Colonic mucosa (tissue), 4 donors: ENCODE results near the gene AXIN2. TPM values are rescaled to one million over a fixed set of nuclear protein-coding genes. Genes with fewer than 3 reads are reported as not detected.

ENCODE experiments used
- DNase-seq: peaks from one replicate; pipeline ENCODE4 v3.0.0-alpha.2; 2020
- H3K27ac ChIP-seq: fragments of 200-600 bp; one replicate; pipeline ENCODE4 v1.8.0; 2021
- H3K27me3 ChIP-seq: fragments of 200-600 bp; one replicate; pipeline ENCODE4 v1.8.0; 2021
- H3K36me3 ChIP-seq: fragments of 200-600 bp; one replicate; pipeline ENCODE4 v1.8.0; 2021
- H3K4me1 ChIP-seq: fragments of 200-600 bp; one replicate; pipeline ENCODE4 v1.8.0; 2021; ENCODE audit warnings: mild to moderate bottlenecking
- H3K4me3 ChIP-seq: fragments of 200-600 bp; one replicate; pipeline ENCODE4 v1.8.0; 2021
- H3K9ac ChIP-seq, 2 donors: one replicate each; pipeline ENCODE4 v1.7.0; 2013; ENCODE audit warnings: control low read depth in 2 of 2, low read depth in 2 of 2, low read length in 2 of 2
- H3K9me3 ChIP-seq: fragments of 200-600 bp; one replicate; pipeline ENCODE4 v1.8.0; 2021
- intact Hi-C: fragments of 100-400 bp; cut with DNase I; formaldehyde crosslinking; loops from one replicate; pipeline ENCODE4 v1.14.1; 2022
- total RNA-seq, 2 donors: library from RNA; stranded (reverse); fragmentation: NEBNext Ultra II Directional in 1 of 2; extraction: Animal tissue kit (Norgen Biotek cat#: 25700) in 1 of 2; gene quantifications; one replicate each; pipeline ENCODE4 v1.2.1, GENCODE V29; 2021
- TF ChIP-seq, protein P1 (sequence below): fragments of 200-600 bp; IDR thresholded peaks from one replicate; pipeline ENCODE4 v1.8.0; 2022; ENCODE audit warnings: antibody characterized with exemption, mild to moderate bottlenecking
- donor health status: healthy.
- donor health status: DM: no; HTN: no; CAD: no.
- donor health status: DM: no; HTN: no; CAD: no.

Gene AXIN2
- total RNA-seq, 2 donors from 2014 or later = 38.0 to 41.6 TPM

DNA sequence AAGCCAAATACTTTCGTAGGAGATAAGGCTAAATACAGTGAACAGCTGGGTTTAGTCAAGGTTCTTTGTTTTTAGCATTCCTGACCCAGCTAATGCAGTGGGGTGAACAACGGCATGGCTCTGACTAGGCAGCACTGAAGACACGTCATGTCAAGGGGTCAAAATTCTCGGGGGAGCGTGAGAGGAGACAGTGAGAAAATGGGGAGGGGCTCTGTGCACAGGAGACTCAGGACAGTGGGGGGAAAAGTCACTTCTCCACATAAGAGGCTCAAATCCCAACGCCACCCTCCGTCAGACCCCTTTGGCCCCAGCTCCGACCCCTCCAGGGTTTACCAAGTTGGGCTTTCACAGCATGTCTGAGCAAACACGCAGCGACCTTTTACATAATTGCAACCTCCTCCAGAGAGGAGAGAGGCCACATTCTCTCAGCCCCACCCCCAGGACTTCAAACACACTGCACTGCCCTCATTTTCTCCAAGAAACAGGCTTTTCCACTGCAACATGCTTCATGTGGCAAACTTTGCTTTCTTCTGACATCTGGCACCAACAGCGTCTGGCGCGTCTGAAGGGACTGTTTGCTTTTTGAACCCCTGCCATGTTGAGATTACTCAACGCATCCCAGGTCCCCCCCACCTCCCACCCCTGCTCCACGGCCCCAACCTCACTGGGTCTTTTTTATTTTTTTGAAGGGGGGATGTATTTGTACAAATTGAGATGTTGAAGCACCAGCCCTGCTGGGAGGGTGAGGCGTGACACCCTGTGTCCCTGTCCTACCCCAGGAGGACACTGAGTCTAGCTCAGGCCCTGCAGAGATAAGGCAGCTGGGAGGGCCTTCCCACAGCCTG, 30.0 kb downstream of the AXIN2 start:
- intact Hi-C loops = no loop called here
- Histone ChIP-seq H3K9ac (peak overlapping the region in 1 of 2 donors; percentile 38), H3K27me3 (no peaks in the 10 kb centered on the region), H3K36me3 (no peaks in the 10 kb centered on the region), H3K9me3 (no peaks in the 10 kb centered on the region), H3K4me3 (no peak overlapping the region), H3K27ac (no peak overlapping the region), H3K4me1 (no peaks in the 10 kb centered on the region)
- no peak for DNase-seq
- TF ChIP-seq, protein P1, sequence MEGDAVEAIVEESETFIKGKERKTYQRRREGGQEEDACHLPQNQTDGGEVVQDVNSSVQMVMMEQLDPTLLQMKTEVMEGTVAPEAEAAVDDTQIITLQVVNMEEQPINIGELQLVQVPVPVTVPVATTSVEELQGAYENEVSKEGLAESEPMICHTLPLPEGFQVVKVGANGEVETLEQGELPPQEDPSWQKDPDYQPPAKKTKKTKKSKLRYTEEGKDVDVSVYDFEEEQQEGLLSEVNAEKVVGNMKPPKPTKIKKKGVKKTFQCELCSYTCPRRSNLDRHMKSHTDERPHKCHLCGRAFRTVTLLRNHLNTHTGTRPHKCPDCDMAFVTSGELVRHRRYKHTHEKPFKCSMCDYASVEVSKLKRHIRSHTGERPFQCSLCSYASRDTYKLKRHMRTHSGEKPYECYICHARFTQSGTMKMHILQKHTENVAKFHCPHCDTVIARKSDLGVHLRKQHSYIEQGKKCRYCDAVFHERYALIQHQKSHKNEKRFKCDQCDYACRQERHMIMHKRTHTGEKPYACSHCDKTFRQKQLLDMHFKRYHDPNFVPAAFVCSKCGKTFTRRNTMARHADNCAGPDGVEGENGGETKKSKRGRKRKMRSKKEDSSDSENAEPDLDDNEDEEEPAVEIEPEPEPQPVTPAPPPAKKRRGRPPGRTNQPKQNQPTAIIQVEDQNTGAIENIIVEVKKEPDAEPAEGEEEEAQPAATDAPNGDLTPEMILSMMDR = no peak

GRCh38 chr17:65530523-65531255, 30.8 kb downstream of the AXIN2 start:
- TF ChIP-seq, protein P1 = no peak
- Histone ChIP-seq H3K27ac (no peak overlapping the region), H3K4me1 (no peaks in the 10 kb centered on the region), H3K9ac (no peak overlapping the region), H3K9me3 (no peaks in the 10 kb centered on the region), H3K27me3 (no peaks in the 10 kb centered on the region), H3K36me3 (no peaks in the 10 kb centered on the region), H3K4me3 (no peak overlapping the region)
- DNase-seq = no peak
- intact Hi-C loops = no loop called here

GRCh38 chr17:65529761-65530522, 31.5 kb downstream of the AXIN2 start:
- H3K27ac ChIP-seq = no peak overlapping the region
- no peaks in the 10 kb centered on the region for H3K27me3 ChIP-seq
- H3K36me3 ChIP-seq = no peaks in the 10 kb centered on the region
- TF ChIP-seq, protein P1 = no peak
- intact Hi-C loops = no loop called here
- no peak overlapping the region for H3K4me3 ChIP-seq
- H3K9ac ChIP-seq = no peak overlapping the region
- DNase-seq = no peak
- no peaks in the 10 kb centered on the region for H3K4me1 ChIP-seq
- H3K9me3 ChIP-seq = no peaks in the 10 kb centered on the region

DNA sequence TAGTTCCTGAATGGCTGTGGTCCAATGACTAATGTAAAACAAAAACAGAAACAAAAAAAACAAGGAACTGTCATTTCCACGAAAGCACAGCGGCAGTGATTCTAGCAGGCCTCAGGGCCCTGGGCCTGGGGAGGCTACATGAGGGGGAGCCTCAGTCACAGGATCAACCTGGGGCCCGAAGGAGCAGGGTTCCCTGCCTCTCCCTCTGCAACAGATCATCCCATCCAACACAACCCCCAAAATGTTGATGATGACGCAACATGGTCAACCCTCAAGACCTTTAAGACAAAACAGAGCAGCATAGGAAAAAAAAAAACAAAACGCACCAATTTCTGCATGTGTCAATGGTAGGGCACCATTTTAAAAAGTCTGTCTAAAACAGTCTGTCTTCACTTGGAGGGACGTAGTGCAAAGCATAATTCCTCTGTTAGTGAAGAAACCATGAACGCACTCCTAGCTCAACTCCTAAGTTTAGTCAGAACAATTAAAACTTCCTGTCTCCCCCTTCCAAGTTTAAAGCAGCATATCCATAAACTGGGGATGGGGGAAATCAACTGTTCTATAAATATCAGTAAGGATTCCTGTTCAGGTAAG, 32.3 kb downstream of the AXIN2 start:
- Histone ChIP-seq H3K9me3 (no peaks in the 10 kb centered on the region), H3K4me3 (no peak overlapping the region), H3K4me1 (no peaks in the 10 kb centered on the region), H3K27ac (no peak overlapping the region), H3K36me3 (no peaks in the 10 kb centered on the region), H3K27me3 (no peaks in the 10 kb centered on the region), H3K9ac (no peak overlapping the region)
- DNase-seq = no peak
- TF ChIP-seq, protein P1 = no peak
- intact Hi-C loops = no loop called here
